NB4 (cell line): Measurements from ENCODE around the gene TRRAP.

Experiments
- POLR2A ChIP-seq: IDR thresholded peaks from 2 replicates; pipeline ENCODE4 v1.6.1; 2011; ENCODE audit warnings: mild to moderate bottlenecking; ENCODE audit not compliant: insufficient read length; ENCODE audit errors: extremely low read depth
- TF ChIP-seq, protein P1 (sequence below): IDR thresholded peaks from one replicate; pipeline ENCODE4 v1.5.1; 2012; ENCODE audit warnings: low read depth, low read length
- TF ChIP-seq, protein P2 (sequence below): IDR thresholded peaks from 2 replicates; pipeline ENCODE4 v1.6.1; 2011; ENCODE audit warnings: low read depth, low read length

DNA sequence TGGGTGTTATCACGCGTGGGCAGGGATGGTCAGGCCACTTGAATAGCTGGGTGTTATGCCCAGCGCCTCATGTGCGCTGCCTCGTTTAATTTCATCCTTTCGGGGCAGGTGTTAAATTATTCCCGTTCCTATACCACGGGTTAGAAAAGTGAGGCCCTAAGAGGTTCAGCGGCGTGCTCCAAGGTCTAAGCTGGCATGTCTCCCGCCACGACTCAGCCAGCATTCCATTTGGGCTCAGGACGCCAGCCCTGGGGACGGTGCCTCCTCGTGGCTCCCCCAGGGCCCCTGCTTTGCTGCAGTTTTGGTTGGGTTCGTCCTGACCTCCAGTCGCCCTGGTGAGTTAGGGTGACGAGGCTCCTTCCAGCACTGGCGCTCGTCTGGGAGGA is 124.5 kb downstream of the TRRAP start:
- TF ChIP-seq, protein P1, sequence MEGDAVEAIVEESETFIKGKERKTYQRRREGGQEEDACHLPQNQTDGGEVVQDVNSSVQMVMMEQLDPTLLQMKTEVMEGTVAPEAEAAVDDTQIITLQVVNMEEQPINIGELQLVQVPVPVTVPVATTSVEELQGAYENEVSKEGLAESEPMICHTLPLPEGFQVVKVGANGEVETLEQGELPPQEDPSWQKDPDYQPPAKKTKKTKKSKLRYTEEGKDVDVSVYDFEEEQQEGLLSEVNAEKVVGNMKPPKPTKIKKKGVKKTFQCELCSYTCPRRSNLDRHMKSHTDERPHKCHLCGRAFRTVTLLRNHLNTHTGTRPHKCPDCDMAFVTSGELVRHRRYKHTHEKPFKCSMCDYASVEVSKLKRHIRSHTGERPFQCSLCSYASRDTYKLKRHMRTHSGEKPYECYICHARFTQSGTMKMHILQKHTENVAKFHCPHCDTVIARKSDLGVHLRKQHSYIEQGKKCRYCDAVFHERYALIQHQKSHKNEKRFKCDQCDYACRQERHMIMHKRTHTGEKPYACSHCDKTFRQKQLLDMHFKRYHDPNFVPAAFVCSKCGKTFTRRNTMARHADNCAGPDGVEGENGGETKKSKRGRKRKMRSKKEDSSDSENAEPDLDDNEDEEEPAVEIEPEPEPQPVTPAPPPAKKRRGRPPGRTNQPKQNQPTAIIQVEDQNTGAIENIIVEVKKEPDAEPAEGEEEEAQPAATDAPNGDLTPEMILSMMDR = no peak
- no peak for TF ChIP-seq POLR2A
- TF ChIP-seq, protein P2, sequence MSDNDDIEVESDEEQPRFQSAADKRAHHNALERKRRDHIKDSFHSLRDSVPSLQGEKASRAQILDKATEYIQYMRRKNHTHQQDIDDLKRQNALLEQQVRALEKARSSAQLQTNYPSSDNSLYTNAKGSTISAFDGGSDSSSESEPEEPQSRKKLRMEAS = no peak
